Duodenal mucosa (tissue), 2 donors: ENCODE results near the gene ACY1.

ENCODE experiments used
- H3K27ac ChIP-seq: one replicate; pipeline ENCODE4 v1.7.0; 2013; ENCODE audit warnings: low read depth, low read length
- H3K27me3 ChIP-seq, 2 donors: one replicate each; pipeline ENCODE4 v1.7.0; 2013; ENCODE audit warnings: low read length in 2 of 2, control low read depth in 1 of 2; ENCODE audit not compliant: insufficient read depth in 2 of 2, control insufficient read depth in 1 of 2
- H3K36me3 ChIP-seq, 2 donors: one replicate each; pipeline ENCODE4 v1.7.0; 2013; ENCODE audit warnings: low read length in 2 of 2, control low read depth in 1 of 2; ENCODE audit not compliant: insufficient read depth in 2 of 2, control insufficient read depth in 1 of 2
- H3K4me1 ChIP-seq, 2 donors: one replicate each; pipeline ENCODE4 v1.7.0; 2013; ENCODE audit warnings: low read length in 2 of 2, control low read depth in 1 of 2; ENCODE audit not compliant: insufficient read depth in 2 of 2, control insufficient read depth in 1 of 2
- H3K4me3 ChIP-seq, 2 donors: one replicate each; pipeline ENCODE4 v1.7.0; 2013; ENCODE audit warnings: low read length in 2 of 2, low read depth in 1 of 2
- H3K9ac ChIP-seq, 2 donors: one replicate each; pipeline ENCODE4 v1.7.0; 2013; ENCODE audit warnings: low read length in 2 of 2, low read depth in 1 of 2
- H3K9me3 ChIP-seq, 2 donors: one replicate each; pipeline ENCODE4 v1.7.0; 2013; ENCODE audit warnings: low read length in 2 of 2, control low read depth in 1 of 2; ENCODE audit not compliant: control insufficient read depth in 1 of 2

The ACY1 gene

DNA sequence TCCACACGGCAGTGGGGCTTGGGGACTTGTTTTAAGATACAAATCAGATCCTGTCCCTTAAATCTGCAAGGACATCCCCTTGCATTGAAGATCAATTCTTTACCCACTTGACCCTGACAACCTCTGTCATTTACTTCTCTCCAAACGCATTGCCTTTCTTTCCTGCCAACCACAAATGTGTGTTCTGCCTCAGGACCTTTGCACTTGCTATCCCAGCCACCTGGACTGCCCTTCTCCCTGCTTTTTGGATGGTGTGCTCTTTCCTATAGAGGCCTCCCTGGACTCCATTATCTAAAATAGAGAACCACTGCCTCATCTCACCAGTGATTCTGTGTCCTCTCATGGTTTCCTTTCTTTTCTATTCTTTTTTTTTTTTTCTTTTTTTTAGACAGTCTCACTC is 13.8 kb downstream of the ACY1 start:
- H3K9ac ChIP-seq, result no peak overlapping the region
- no peak overlapping the region for H3K27ac ChIP-seq
- H3K4me1 ChIP-seq, result peaks cover 16 to 19% of the 10 kb centered on the region in 2 donors
- no peaks in the 10 kb centered on the region for H3K9me3 ChIP-seq
- peaks cover 19 to 24% of the 10 kb centered on the region in 2 donors for H3K36me3 ChIP-seq
- no peak overlapping the region for H3K4me3 ChIP-seq
- H3K27me3 ChIP-seq, result no peaks in the 10 kb centered on the region

- no peaks in the 10 kb centered on the region for H3K27me3 ChIP-seq
- no peaks in the 10 kb centered on the region for H3K9me3 ChIP-seq
- peaks cover 16 to 19% of the 10 kb centered on the region in 2 donors for H3K4me1 ChIP-seq
- H3K9ac ChIP-seq, result no peak overlapping the region
- H3K27ac ChIP-seq, result no peak overlapping the region
- no peak overlapping the region for H3K4me3 ChIP-seq
- peaks cover 13 to 18% of the 10 kb centered on the region in 2 donors for H3K36me3 ChIP-seq
These were observed 14.7 kb downstream of the ACY1 start for GRCh38 chr3:51997935-51998596.

DNA sequence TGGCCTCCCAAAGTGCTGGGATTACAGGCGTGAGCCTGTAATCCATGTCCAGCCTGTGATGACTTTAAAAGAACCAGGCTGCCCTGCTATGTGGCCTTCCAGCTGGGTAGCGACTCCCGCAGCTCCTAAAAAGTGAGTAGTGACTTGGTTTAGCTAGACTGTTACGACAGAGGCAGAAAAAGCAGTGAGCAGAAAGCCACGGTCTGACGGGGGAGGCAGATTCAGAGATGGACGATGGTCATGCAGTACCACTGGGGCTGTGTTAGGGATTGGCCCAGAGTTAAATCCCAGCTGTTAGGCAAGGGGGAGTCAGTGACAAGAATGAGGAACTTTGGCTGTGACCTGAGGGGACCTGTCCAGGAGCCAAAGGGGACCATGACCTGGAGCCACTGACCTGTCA is 15.4 kb downstream of the ACY1 start:
- Histone ChIP-seq H3K27ac (no peak overlapping the region), H3K4me3 (no peak overlapping the region), H3K27me3 (no peaks in the 10 kb centered on the region), H3K9me3 (no peaks in the 10 kb centered on the region), H3K4me1 (peaks cover 15% of the 10 kb centered on the region in 2 donors), H3K9ac (no peak overlapping the region), H3K36me3 (peaks cover 9 to 12% of the 10 kb centered on the region in 2 donors)

- Histone ChIP-seq H3K9me3 (no peaks in the 10 kb centered on the region), H3K27ac (no peak overlapping the region), H3K4me1 (peaks cover 4 to 5% of the 10 kb centered on the region in 2 donors), H3K36me3 (peaks cover 0 to 1% of the 10 kb centered on the region in 2 donors), H3K4me3 (no peak overlapping the region), H3K9ac (no peak overlapping the region), H3K27me3 (no peaks in the 10 kb centered on the region)
These were observed 16.5 kb downstream of the ACY1 start for GRCh38 chr3:51999846-52000245.

DNA sequence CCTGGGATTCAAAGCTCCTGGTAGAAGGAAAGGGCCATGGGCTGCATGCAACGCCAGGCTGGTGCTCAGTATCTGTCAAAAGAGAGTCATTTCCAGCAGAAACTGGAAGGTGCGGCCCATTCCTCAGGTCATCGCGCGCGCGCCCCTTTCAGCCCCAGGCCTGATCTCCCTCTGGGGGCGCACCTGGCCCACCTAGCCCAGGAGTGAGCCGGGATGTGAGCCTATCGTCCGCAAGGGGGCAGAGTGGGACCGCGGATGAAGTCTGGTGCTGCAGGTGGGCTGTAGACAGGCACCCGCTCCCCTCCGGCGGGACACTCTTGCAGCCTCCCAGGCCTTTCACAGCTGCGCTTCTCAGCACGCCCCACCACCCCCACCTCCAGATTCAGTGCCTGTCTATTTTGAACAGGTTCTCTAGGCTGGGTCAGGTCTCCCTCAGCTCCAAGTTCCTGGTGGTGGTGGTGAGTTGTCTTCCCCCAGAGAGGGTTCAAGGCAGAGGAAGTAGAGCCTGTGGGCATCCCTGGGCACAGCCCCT is 18.2 kb downstream of the ACY1 start:
- H3K9me3 ChIP-seq, result no peaks in the 10 kb centered on the region
- no peak overlapping the region for H3K27ac ChIP-seq
- H3K36me3 ChIP-seq, result no peaks in the 10 kb centered on the region
- H3K4me1 ChIP-seq, result peaks cover 9 to 12% of the 10 kb centered on the region in 2 donors
- H3K9ac ChIP-seq, result no peak overlapping the region
- H3K27me3 ChIP-seq, result no peaks in the 10 kb centered on the region
- no peak overlapping the region for H3K4me3 ChIP-seq

GRCh38 chr3:52002748-52003147 is 19.4 kb downstream of the ACY1 start:
- H3K9ac ChIP-seq, result no peak overlapping the region
- no peaks in the 10 kb centered on the region for H3K36me3 ChIP-seq
- H3K4me3 ChIP-seq, result no peak overlapping the region
- H3K27me3 ChIP-seq, result no peaks in the 10 kb centered on the region
- H3K4me1 ChIP-seq, result peaks cover 9 to 16% of the 10 kb centered on the region in 2 donors
- no peaks in the 10 kb centered on the region for H3K9me3 ChIP-seq
- no peak overlapping the region for H3K27ac ChIP-seq

- Histone ChIP-seq H3K4me1 (peaks cover 9 to 16% of the 10 kb centered on the region in 2 donors), H3K27ac (no peak overlapping the region), H3K27me3 (no peaks in the 10 kb centered on the region), H3K9me3 (no peaks in the 10 kb centered on the region), H3K36me3 (no peaks in the 10 kb centered on the region), H3K4me3 (no peak overlapping the region), H3K9ac (no peak overlapping the region)
These were observed 20.9 kb downstream of the ACY1 start for GRCh38 chr3:52004163-52004787.

GRCh38 chr3:52004906-52005395 is 21.6 kb downstream of the ACY1 start:
- no peaks in the 10 kb centered on the region for H3K27me3 ChIP-seq
- no peak overlapping the region for H3K9ac ChIP-seq
- peaks cover 9 to 16% of the 10 kb centered on the region in 2 donors for H3K4me1 ChIP-seq
- no peaks in the 10 kb centered on the region for H3K36me3 ChIP-seq
- H3K4me3 ChIP-seq, result no peak overlapping the region
- no peaks in the 10 kb centered on the region for H3K9me3 ChIP-seq
- H3K27ac ChIP-seq, result no peak overlapping the region

GRCh38 chr3:52005571-52005986 is 22.2 kb downstream of the ACY1 start:
- Histone ChIP-seq H3K4me1 (peaks cover 9 to 16% of the 10 kb centered on the region in 2 donors), H3K27ac (no peak overlapping the region), H3K4me3 (peak overlapping the region in 1 of 2 donors; percentile 13), H3K9me3 (no peaks in the 10 kb centered on the region), H3K27me3 (no peaks in the 10 kb centered on the region), H3K36me3 (no peaks in the 10 kb centered on the region), H3K9ac (peak overlapping the region in 1 of 2 donors; percentile 13)
